GM19328 (cell line): ENCODE data around the gene CDKN2B-AS1.

ENCODE experiments used
- ATAC-seq: cut with Tn5 transposase; IDR thresholded peaks from one replicate; pipeline ENCODE4 v1.9.1; 2021; ENCODE audit warnings: mild to moderate bottlenecking, moderate library complexity; ENCODE audit not compliant: unreplicated experiment

Gene CDKN2B-AS1

GRCh38 chr9:21982391-21982790, 12.2 kb upstream of the CDKN2B-AS1 start:
- no peak for ATAC-seq

GRCh38 chr9:21982861-21983560, 11.6 kb upstream of the CDKN2B-AS1 start:
- ATAC-seq: no peak

- no peak for ATAC-seq
These were observed 11.0 kb upstream of the CDKN2B-AS1 start for GRCh38 chr9:21983561-21983935.

GRCh38 chr9:21984101-21984500, 10.5 kb upstream of the CDKN2B-AS1 start:
- ATAC-seq: no peak

- ATAC-seq: no peak
These were observed 8.5 kb upstream of the CDKN2B-AS1 start for GRCh38 chr9:21985964-21986667.

GRCh38 chr9:21988056-21988990, 6.3 kb upstream of the CDKN2B-AS1 start:
- no peak for ATAC-seq

- no peak for ATAC-seq
These were observed 5.0 kb upstream of the CDKN2B-AS1 start for GRCh38 chr9:21989440-21990189.

- ATAC-seq: no peak
These were observed 3.3 kb upstream of the CDKN2B-AS1 start for GRCh38 chr9:21991072-21991959.

- no peak for ATAC-seq
These were observed 1.6 kb upstream of the CDKN2B-AS1 start for GRCh38 chr9:21993007-21993406.

GRCh38 chr9:21993893-21994555, 567 bp upstream of the CDKN2B-AS1 start, which contains the start of gene CDKN2A:
Gene CDKN2A, minus strand, starts transcription at chr9:21994392.
- peak; percentile 35 for ATAC-seq

- ATAC-seq: peak; percentile 77
These were observed 545 bp downstream of the CDKN2B-AS1 start for GRCh38 chr9:21995006-21995665.

GRCh38 chr9:21995666-21996398, 1.2 kb downstream of the CDKN2B-AS1 start:
- ATAC-seq: peak; percentile 16

- no peak for ATAC-seq
These were observed 1.8 kb downstream of the CDKN2B-AS1 start for GRCh38 chr9:21996438-21996837.

- ATAC-seq: no peak
These were observed 2.3 kb downstream of the CDKN2B-AS1 start for GRCh38 chr9:21996858-21997257.

GRCh38 chr9:21997480-21997879, 2.9 kb downstream of the CDKN2B-AS1 start:
- ATAC-seq: no peak

- no peak for ATAC-seq
These were observed 3.4 kb downstream of the CDKN2B-AS1 start for GRCh38 chr9:21998026-21998425.

- ATAC-seq: no peak
These were observed 7.4 kb downstream of the CDKN2B-AS1 start for GRCh38 chr9:22002038-22002437.
